Neural crest cell (in vitro differentiated cells): ENCODE data around the gene LCE2B. TPM values are rescaled to one million over a fixed set of nuclear protein-coding genes. Genes with fewer than 3 reads are reported as not detected.
"Not testable (repeated sequence)": the region's sequence is repeated elsewhere in the genome, so short reads cannot be mapped to it uniquely, and the experiment has no call there.

Source experiments
- DNase-seq: peaks from one replicate; pipeline ENCODE4 v3.0.0; 2021; ENCODE audit warnings: low read depth, mixed read lengths, low spot score
- H3K27ac Mint-ChIP-seq: one replicate; pipeline ENCODE4 v1.8.0; 2021; ENCODE audit warnings: mild to moderate bottlenecking, mixed read lengths; ENCODE audit not compliant: unreplicated experiment
- H3K27me3 Mint-ChIP-seq: 2 replicates; pipeline ENCODE4 v1.8.0; 2021; ENCODE audit warnings: low read depth, mild to moderate bottlenecking, mixed read lengths
- H3K36me3 Mint-ChIP-seq: 2 replicates; pipeline ENCODE4 v1.8.0; 2021; ENCODE audit warnings: low read depth, mild to moderate bottlenecking, mixed read lengths
- H3K4me1 Mint-ChIP-seq: 2 replicates; pipeline ENCODE4 v1.8.0; 2021; ENCODE audit warnings: mixed read lengths
- H3K4me3 Mint-ChIP-seq: one replicate; pipeline ENCODE4 v1.8.0; 2021; ENCODE audit warnings: mild to moderate bottlenecking, mixed read lengths
- H3K9me3 Mint-ChIP-seq: 2 replicates; pipeline ENCODE4 v1.8.0; 2021; ENCODE audit warnings: mixed read lengths
- CTCF ChIP-seq: fragments of 200-600 bp; sonication (generic); conservative IDR thresholded peaks from 2 replicates; pipeline ENCODE4 v1.5.0; 2021; ENCODE audit warnings: antibody characterized with exemption, mild to moderate bottlenecking
- long read RNA-seq: library from polyadenylated mRNA; unstranded; transcript quantifications from one replicate; pipeline ENCODE4 v2.0.0, GENCODE V29; 2020
- total RNA-seq: library from RNA; stranded (reverse); gene quantifications from 2 replicates; pipeline ENCODE4 v1.2.1, GENCODE V29; 2021

Gene LCE2B
- total RNA-seq = not detected in 2 replicates
- long read RNA-seq = 0 reads

GRCh38 chr1:152685823-152686222 is at the start of gene LCE2B:
LCE2B (plus strand) TSS chr1:152686123; CDS start chr1:152686844, 721 bp downstream.
- H3K36me3 Mint-ChIP-seq, DNase-seq, H3K4me1 Mint-ChIP-seq, H3K27ac Mint-ChIP-seq, H3K4me3 Mint-ChIP-seq, H3K27me3 Mint-ChIP-seq: not testable (repeated sequence)
- peaks cover 10% of the 10 kb centered on the region for H3K9me3 Mint-ChIP-seq

GRCh38 chr1:152640351-152640750 is 45.6 kb upstream of the LCE2B start:
- no peak overlapping the region for H3K4me3 Mint-ChIP-seq
- no peaks in the 10 kb centered on the region for H3K4me1 Mint-ChIP-seq
- H3K9me3 Mint-ChIP-seq = peaks cover 21% of the 10 kb centered on the region
- H3K36me3 Mint-ChIP-seq = peaks cover 5% of the 10 kb centered on the region
- no peak overlapping the region for H3K27ac Mint-ChIP-seq
- H3K27me3 Mint-ChIP-seq = no peaks in the 10 kb centered on the region
- TF ChIP-seq CTCF = no peak
- DNase-seq = no peak

- no peak for TF ChIP-seq CTCF
- Mint-ChIP-seq H3K27me3 (no peaks in the 10 kb centered on the region), H3K4me1 (no peaks in the 10 kb centered on the region), H3K9me3 (peaks cover 20% of the 10 kb centered on the region), H3K4me3 (no peak overlapping the region), H3K36me3 (peaks cover 5% of the 10 kb centered on the region), H3K27ac (no peak overlapping the region)
- DNase-seq = no peak
Measured at GRCh38 chr1:152643945-152644344, 42.0 kb upstream of the LCE2B start.

- no peak overlapping the region for H3K4me3 Mint-ChIP-seq
- H3K9me3 Mint-ChIP-seq = peaks cover 20% of the 10 kb centered on the region
- H3K27me3 Mint-ChIP-seq = no peaks in the 10 kb centered on the region
- peaks cover 5% of the 10 kb centered on the region for H3K36me3 Mint-ChIP-seq
- DNase-seq = no peak
- H3K27ac Mint-ChIP-seq = no peak overlapping the region
- TF ChIP-seq CTCF = no peak
- no peaks in the 10 kb centered on the region for H3K4me1 Mint-ChIP-seq
Measured at GRCh38 chr1:152645146-152645545, 40.8 kb upstream of the LCE2B start.

- H3K36me3 Mint-ChIP-seq = peaks cover 5% of the 10 kb centered on the region
- H3K27ac Mint-ChIP-seq = no peak overlapping the region
- H3K4me3 Mint-ChIP-seq = no peak overlapping the region
- H3K9me3 Mint-ChIP-seq = peaks cover 17% of the 10 kb centered on the region
- no peaks in the 10 kb centered on the region for H3K27me3 Mint-ChIP-seq
- DNase-seq = no peak
- H3K4me1 Mint-ChIP-seq = no peaks in the 10 kb centered on the region
- no peak for TF ChIP-seq CTCF
Measured at GRCh38 chr1:152646656-152647055, 39.3 kb upstream of the LCE2B start.

- H3K36me3 Mint-ChIP-seq = peaks cover 2% of the 10 kb centered on the region
- H3K27me3 Mint-ChIP-seq = no peaks in the 10 kb centered on the region
- H3K27ac Mint-ChIP-seq = no peak overlapping the region
- TF ChIP-seq CTCF = peak; percentile 40
- peaks cover 24% of the 10 kb centered on the region for H3K9me3 Mint-ChIP-seq
- H3K4me1 Mint-ChIP-seq = no peaks in the 10 kb centered on the region
- H3K4me3 Mint-ChIP-seq = no peak overlapping the region
- DNase-seq = no peak
Measured at GRCh38 chr1:152654110-152654509, 31.8 kb upstream of the LCE2B start.
